HFFc6 (cell line): Measurements from ENCODE around the gene DENND1C. TPM values are rescaled to one million over a fixed set of nuclear protein-coding genes. Genes with fewer than 3 reads are reported as not detected.

Source experiments
- DNase-seq: peaks from one replicate; pipeline ENCODE4 v3.0.0-alpha.2; 2018
- H3K27ac Mint-ChIP-seq: 2 replicates; pipeline ENCODE4 v1.8.0; 2020; ENCODE audit warnings: mild to moderate bottlenecking, mixed read lengths
- H3K27me3 Mint-ChIP-seq: 2 replicates; pipeline ENCODE4 v1.8.0; 2021; ENCODE audit warnings: mild to moderate bottlenecking, moderate library complexity, mixed read lengths; ENCODE audit not compliant: insufficient read depth
- H3K36me3 Mint-ChIP-seq: 2 replicates; pipeline ENCODE4 v1.8.0; 2021; ENCODE audit warnings: low read depth, mixed read lengths
- H3K4me1 Mint-ChIP-seq: 2 replicates; pipeline ENCODE4 v1.8.0; 2020; ENCODE audit warnings: low read depth, mixed read lengths
- H3K4me3 Mint-ChIP-seq: 2 replicates; pipeline ENCODE4 v1.8.0; 2020; ENCODE audit warnings: mild to moderate bottlenecking, moderate library complexity, mixed read lengths
- H3K9me3 Mint-ChIP-seq: 2 replicates; pipeline ENCODE4 v1.8.0; 2020; ENCODE audit warnings: mild to moderate bottlenecking, mixed read lengths
- CTCF ChIP-seq: fragments of 200-600 bp; sonication (generic); IDR thresholded peaks from 2 replicates; pipeline ENCODE4 v1.5.0; 2021; ENCODE audit warnings: antibody characterized with exemption, mild to moderate bottlenecking
- total RNA-seq, 6 experiments: library from RNA; stranded (reverse); fragmentation: NEBNext Ultra II Directional; extraction: Animal tissue kit (Norgen Biotek cat#: 25700); gene quantifications; 2 replicates in 1 of 6; 3 replicates in 5 of 6; pipeline ENCODE4 v1.2.3, GENCODE V29; 2021

Gene DENND1C
- total RNA-seq, 6 experiments from 2014 or later = not detected

GRCh38 chr19:6452223-6452614 lies 29.4 kb downstream of the DENND1C start:
- Mint-ChIP-seq H3K36me3 (peaks cover 34% of the 10 kb centered on the region), H3K9me3 (peaks cover 16% of the 10 kb centered on the region), H3K27ac (no peak overlapping the region), H3K27me3 (peaks cover 4% of the 10 kb centered on the region; the same call in 1 of the 2 replicates), H3K4me1 (no peaks in the 10 kb centered on the region), H3K4me3 (no peak overlapping the region)
- no peak for TF ChIP-seq CTCF
- DNase-seq = no peak

GRCh38 chr19:6451583-6452222 lies 29.9 kb downstream of the DENND1C start:
- no peaks in the 10 kb centered on the region for H3K4me1 Mint-ChIP-seq
- H3K27me3 Mint-ChIP-seq = peaks cover 4% of the 10 kb centered on the region; the same call in 1 of the 2 replicates
- DNase-seq = no peak
- H3K36me3 Mint-ChIP-seq = peaks cover 34% of the 10 kb centered on the region
- H3K4me3 Mint-ChIP-seq = no peak overlapping the region
- peaks cover 16% of the 10 kb centered on the region for H3K9me3 Mint-ChIP-seq
- TF ChIP-seq CTCF = no peak
- no peak overlapping the region for H3K27ac Mint-ChIP-seq

DNA sequence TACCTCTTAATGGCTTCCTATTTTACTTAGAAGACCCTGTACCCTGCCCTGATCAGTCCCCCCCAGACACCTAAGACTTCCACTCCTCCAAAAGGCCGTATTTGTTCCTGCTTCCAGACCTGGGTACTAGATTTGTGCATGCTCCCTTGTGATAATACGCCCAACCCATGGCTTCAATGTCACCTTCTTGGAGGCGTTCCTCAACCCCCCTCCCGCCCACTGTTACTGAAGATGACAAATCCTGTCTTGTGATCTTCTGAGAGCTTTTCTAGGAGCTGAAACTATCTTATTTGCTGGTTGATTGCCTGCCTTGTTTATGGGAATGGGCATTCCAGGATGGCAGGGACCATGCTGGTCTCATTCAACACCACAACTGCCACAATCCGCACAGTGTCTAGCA lies 31.4 kb downstream of the DENND1C start:
- H3K27me3 Mint-ChIP-seq = peaks cover 4% of the 10 kb centered on the region; the same call in 1 of the 2 replicates
- TF ChIP-seq CTCF = no peak
- H3K4me1 Mint-ChIP-seq = no peaks in the 10 kb centered on the region
- no peak overlapping the region for H3K27ac Mint-ChIP-seq
- H3K36me3 Mint-ChIP-seq = peaks cover 42% of the 10 kb centered on the region
- peaks cover 18% of the 10 kb centered on the region for H3K9me3 Mint-ChIP-seq
- no peak for DNase-seq
- H3K4me3 Mint-ChIP-seq = no peak overlapping the region

DNA sequence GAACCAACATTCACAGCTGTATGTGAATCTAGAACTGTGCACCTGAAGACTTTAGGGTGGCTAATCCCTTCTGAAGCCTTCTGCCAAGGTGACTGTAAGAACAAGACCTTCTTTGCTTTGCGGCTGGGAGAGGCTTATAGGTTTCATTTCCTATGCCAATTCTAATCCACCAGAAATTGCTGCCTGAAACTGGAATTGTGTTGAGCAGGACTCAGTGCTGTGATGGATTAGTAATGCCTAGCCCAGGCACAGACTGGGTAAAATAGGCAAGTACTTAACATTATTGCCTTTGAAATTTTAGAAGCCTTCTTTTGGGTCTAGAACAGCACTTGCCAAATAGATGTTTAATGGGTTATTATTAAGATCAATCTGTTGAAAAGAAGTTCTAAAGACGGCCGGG lies 33.5 kb downstream of the DENND1C start:
- no peak for TF ChIP-seq CTCF
- no peak overlapping the region for H3K27ac Mint-ChIP-seq
- no peak overlapping the region for H3K4me3 Mint-ChIP-seq
- H3K27me3 Mint-ChIP-seq = peaks cover 4% of the 10 kb centered on the region; the same call in 1 of the 2 replicates
- H3K4me1 Mint-ChIP-seq = no peaks in the 10 kb centered on the region
- H3K9me3 Mint-ChIP-seq = peaks cover 5% of the 10 kb centered on the region
- DNase-seq = no peak
- peaks cover 26% of the 10 kb centered on the region for H3K36me3 Mint-ChIP-seq

DNA sequence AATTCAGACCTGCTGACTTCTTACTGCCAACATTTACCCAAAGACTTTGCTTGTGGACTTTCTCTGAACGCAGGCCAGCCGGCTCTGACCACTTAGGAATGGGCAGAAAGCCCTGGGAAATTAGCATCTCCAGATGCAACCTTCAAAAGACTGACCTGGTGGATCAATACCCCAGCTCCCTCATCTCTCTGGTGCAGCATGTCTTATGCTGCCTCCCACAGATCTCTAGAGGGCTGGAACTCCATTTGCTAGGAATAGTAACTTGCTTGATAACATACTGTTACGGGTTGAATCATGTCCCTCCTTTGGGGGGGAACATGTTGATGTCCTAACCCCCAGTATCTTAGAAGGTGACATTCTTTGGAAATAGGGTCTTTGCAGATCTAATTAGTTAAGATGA lies 35.1 kb downstream of the DENND1C start:
- no peak overlapping the region for H3K4me3 Mint-ChIP-seq
- DNase-seq = no peak
- H3K27me3 Mint-ChIP-seq = peaks cover 4% of the 10 kb centered on the region
- no peak for TF ChIP-seq CTCF
- H3K36me3 Mint-ChIP-seq = peaks cover 20% of the 10 kb centered on the region
- H3K27ac Mint-ChIP-seq = no peak overlapping the region
- H3K4me1 Mint-ChIP-seq = no peaks in the 10 kb centered on the region
- peaks cover 5% of the 10 kb centered on the region; the same call in 1 of the 2 replicates for H3K9me3 Mint-ChIP-seq
